ENCODE measurements around the gene RPS23.
A peak's percentile ranks its signal among the peaks of the same experiment; 100 is the strongest.

The RPS23 gene

GRCh38 chr5:82244151-82244550 lies 34.0 kb downstream of the RPS23 start:
- DNase-seq: no peak

- DNase-seq: no peak
Measured at GRCh38 chr5:82234885-82235284, 43.3 kb downstream of the RPS23 start.

GRCh38 chr5:82225525-82226172 lies 52.5 kb downstream of the RPS23 start:
- DNase-seq: peak; percentile 60
